Epithelial cell of prostate (primary cell): ENCODE measurements around the gene LHPP.
A peak's percentile ranks its signal among the peaks of the same experiment; 100 is the strongest.
"Not testable (repeated sequence)": the region's sequence is repeated elsewhere in the genome, so short reads cannot be mapped to it uniquely, and the experiment has no call there.

Experiments
- DNase-seq: peaks from one replicate; pipeline ENCODE4 v3.0.0-alpha.2; 2011; ENCODE audit warnings: low read depth, low spot score
- H3K27ac ChIP-seq: fragments of 450-650 bp; 2 replicates; pipeline ENCODE4 v1.5.1; 2017; ENCODE audit warnings: mild to moderate bottlenecking

The LHPP gene

GRCh38 chr10:124587811-124588211 lies 126.2 kb downstream of the LHPP start:
- H3K27ac ChIP-seq = no peak overlapping the region
- no peak for DNase-seq

- H3K27ac ChIP-seq = not testable (repeated sequence)
These were observed 126.7 kb downstream of the LHPP start for GRCh38 chr10:124588341-124588735.

GRCh38 chr10:124588736-124589490 lies 127.3 kb downstream of the LHPP start:
- peak; percentile 18 for DNase-seq
- no peak overlapping the region for H3K27ac ChIP-seq

More at GRCh38 chr10:124588341-124588735, 126.7 kb downstream of the LHPP start:
- not testable (repeated sequence) for DNase-seq

GRCh38 chr10:124589491-124590041 lies 127.9 kb downstream of the LHPP start:
- DNase-seq = no peak
- H3K27ac ChIP-seq = no peak overlapping the region

- H3K27ac ChIP-seq = no peak overlapping the region
- DNase-seq = no peak
These were observed 128.8 kb downstream of the LHPP start for GRCh38 chr10:124590216-124591122.

- no peak overlapping the region for H3K27ac ChIP-seq
- DNase-seq = no peak
These were observed 129.5 kb downstream of the LHPP start for GRCh38 chr10:124591123-124591495.

GRCh38 chr10:124592101-124592500 lies 130.5 kb downstream of the LHPP start:
- H3K27ac ChIP-seq = no peak overlapping the region
- DNase-seq = no peak

GRCh38 chr10:124592736-124593430 lies 131.3 kb downstream of the LHPP start:
- no peak for DNase-seq

GRCh38 chr10:124593431-124593985 lies 131.9 kb downstream of the LHPP start:
- DNase-seq = no peak
- no peak overlapping the region for H3K27ac ChIP-seq

More at GRCh38 chr10:124592736-124593430, 131.3 kb downstream of the LHPP start:
- H3K27ac ChIP-seq = no peak overlapping the region

- H3K27ac ChIP-seq = no peak overlapping the region
- DNase-seq = no peak
These were observed 132.6 kb downstream of the LHPP start for GRCh38 chr10:124594240-124594639.

GRCh38 chr10:124595143-124595883 lies 133.7 kb downstream of the LHPP start:
- no peak for DNase-seq
- H3K27ac ChIP-seq = no peak overlapping the region

- DNase-seq = no peak
- H3K27ac ChIP-seq = no peak overlapping the region
These were observed 134.6 kb downstream of the LHPP start for GRCh38 chr10:124596116-124596785.

- H3K27ac ChIP-seq = no peak overlapping the region
- no peak for DNase-seq
These were observed 135.6 kb downstream of the LHPP start for GRCh38 chr10:124596962-124597845.

GRCh38 chr10:124597846-124598165 lies 136.2 kb downstream of the LHPP start:
- H3K27ac ChIP-seq = no peak overlapping the region
- no peak for DNase-seq

GRCh38 chr10:124598196-124598595 lies 136.6 kb downstream of the LHPP start:
- H3K27ac ChIP-seq = no peak overlapping the region
- no peak for DNase-seq

GRCh38 chr10:124598773-124599587 lies 137.4 kb downstream of the LHPP start:
- DNase-seq = no peak

GRCh38 chr10:124599588-124600050 lies 138.0 kb downstream of the LHPP start:
- no peak overlapping the region for H3K27ac ChIP-seq
- DNase-seq = no peak

More at GRCh38 chr10:124598773-124599587, 137.4 kb downstream of the LHPP start:
- H3K27ac ChIP-seq = no peak overlapping the region
